ENCODE data around the gene CYGB.

DNA sequence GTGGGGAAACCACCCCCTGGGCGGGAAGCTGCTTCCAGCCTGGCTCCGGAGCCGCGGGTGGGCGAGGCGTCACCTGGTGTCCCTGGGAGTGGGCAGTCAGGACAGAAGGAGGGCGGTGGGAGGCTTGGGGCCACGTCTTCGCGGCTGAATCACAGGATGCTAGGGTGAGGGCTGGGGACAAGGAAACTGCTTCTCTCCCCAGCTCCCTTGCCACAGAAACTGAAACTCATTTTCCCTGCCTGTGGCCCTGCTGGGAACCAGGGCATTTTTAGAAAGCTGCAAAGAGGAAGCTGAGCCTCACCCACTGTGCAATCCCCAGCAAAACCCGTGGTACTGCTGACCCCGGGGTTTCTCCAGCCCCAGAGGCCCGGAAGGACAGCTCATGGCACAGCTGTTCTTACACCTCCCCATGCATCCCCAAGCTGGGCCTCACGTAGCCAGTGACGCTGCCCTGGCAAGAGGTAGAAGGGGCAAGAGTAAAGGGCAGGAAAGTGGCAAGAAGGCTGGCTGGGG lies 44.5 kb downstream of the CYGB start:
- TF ChIP-seq, protein P1, sequence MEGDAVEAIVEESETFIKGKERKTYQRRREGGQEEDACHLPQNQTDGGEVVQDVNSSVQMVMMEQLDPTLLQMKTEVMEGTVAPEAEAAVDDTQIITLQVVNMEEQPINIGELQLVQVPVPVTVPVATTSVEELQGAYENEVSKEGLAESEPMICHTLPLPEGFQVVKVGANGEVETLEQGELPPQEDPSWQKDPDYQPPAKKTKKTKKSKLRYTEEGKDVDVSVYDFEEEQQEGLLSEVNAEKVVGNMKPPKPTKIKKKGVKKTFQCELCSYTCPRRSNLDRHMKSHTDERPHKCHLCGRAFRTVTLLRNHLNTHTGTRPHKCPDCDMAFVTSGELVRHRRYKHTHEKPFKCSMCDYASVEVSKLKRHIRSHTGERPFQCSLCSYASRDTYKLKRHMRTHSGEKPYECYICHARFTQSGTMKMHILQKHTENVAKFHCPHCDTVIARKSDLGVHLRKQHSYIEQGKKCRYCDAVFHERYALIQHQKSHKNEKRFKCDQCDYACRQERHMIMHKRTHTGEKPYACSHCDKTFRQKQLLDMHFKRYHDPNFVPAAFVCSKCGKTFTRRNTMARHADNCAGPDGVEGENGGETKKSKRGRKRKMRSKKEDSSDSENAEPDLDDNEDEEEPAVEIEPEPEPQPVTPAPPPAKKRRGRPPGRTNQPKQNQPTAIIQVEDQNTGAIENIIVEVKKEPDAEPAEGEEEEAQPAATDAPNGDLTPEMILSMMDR (optimal IDR thresholded peaks at IDR 0.05 in 1 of 3, IDR thresholded peaks at IDR 0.05 in 1 of 3, conservative IDR thresholded peaks at IDR 0.05 in 1 of 3; ENCODE audit: extremely low read depth in 1 of 3, insufficient read depth in 2 of 3, low read length in 3 of 3) = no peak
- TF ChIP-seq EZH2 (IDR thresholded peaks at IDR 0.05; ENCODE audit: low read length) = no peak
